Ovary (tissue), 3 donors: ENCODE data around the gene GABBR2.

Source experiments
- POLR2A ChIP-seq: fragments of 450-650 bp; IDR thresholded peaks from one replicate; pipeline ENCODE4 v1.6.1; 2017; ENCODE audit warnings: antibody characterized with exemption, mild to moderate bottlenecking, moderate library complexity
- TF ChIP-seq, protein P1 (sequence below), 3 donors: fragments of 450-650 bp in 2 of 3; fragments of 200-600 bp in 1 of 3; IDR thresholded peaks; one replicate each; pipeline versions ENCODE4 v1.5.1 to v1.8.0; 2016 to 2022; ENCODE audit warnings: antibody characterized with exemption in 3 of 3, mild to moderate bottlenecking in 1 of 3
- donor health status: DM: no; HTN: no; CAD: no.

DNA sequence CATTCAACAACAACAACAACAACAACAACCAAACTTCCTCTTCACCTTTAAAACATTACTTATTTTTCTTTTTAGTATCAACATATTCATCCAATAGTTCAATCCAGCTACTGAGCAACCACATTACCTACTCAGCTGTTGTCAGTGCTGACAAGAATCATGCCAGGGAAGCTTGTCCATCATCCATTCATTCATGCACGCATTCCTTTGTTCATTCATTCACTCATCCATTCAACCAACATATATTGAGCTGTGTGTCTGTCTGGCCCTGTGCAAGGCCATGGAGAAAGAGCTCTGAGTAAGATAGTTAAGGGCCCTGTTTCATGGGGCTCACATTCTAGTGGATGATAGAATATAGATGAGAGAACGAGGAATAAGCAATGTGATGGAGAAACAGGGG is 373.1 kb downstream of the GABBR2 start:
- TF ChIP-seq, protein P1, sequence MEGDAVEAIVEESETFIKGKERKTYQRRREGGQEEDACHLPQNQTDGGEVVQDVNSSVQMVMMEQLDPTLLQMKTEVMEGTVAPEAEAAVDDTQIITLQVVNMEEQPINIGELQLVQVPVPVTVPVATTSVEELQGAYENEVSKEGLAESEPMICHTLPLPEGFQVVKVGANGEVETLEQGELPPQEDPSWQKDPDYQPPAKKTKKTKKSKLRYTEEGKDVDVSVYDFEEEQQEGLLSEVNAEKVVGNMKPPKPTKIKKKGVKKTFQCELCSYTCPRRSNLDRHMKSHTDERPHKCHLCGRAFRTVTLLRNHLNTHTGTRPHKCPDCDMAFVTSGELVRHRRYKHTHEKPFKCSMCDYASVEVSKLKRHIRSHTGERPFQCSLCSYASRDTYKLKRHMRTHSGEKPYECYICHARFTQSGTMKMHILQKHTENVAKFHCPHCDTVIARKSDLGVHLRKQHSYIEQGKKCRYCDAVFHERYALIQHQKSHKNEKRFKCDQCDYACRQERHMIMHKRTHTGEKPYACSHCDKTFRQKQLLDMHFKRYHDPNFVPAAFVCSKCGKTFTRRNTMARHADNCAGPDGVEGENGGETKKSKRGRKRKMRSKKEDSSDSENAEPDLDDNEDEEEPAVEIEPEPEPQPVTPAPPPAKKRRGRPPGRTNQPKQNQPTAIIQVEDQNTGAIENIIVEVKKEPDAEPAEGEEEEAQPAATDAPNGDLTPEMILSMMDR (IDR thresholded peaks at IDR 0.05) = no peak
- TF ChIP-seq POLR2A = no peak
